ENCODE measurements around the gene WNT6.

WNT6 gene

GRCh38 chr2:218858671-218859555 is 692 bp upstream of the WNT6 start:
- DNase-seq, result no peak

- no peak for DNase-seq
Observed at GRCh38 chr2:218859988-218860831, 605 bp downstream of the WNT6 start.

GRCh38 chr2:218860950-218861381 is 1.4 kb downstream of the WNT6 start:
- no peak for DNase-seq

- no peak for DNase-seq
Observed at GRCh38 chr2:218861645-218862318, 2.2 kb downstream of the WNT6 start.

GRCh38 chr2:218863021-218863520 is 3.5 kb downstream of the WNT6 start:
- no peak for DNase-seq

GRCh38 chr2:218865396-218865795 is 5.8 kb downstream of the WNT6 start:
- DNase-seq, result no peak

- DNase-seq, result no peak
Observed at GRCh38 chr2:218865999-218866398, 6.4 kb downstream of the WNT6 start.

GRCh38 chr2:218867900-218868299 is 8.3 kb downstream of the WNT6 start:
- DNase-seq, result no peak

GRCh38 chr2:218869064-218869463 is 9.5 kb downstream of the WNT6 start:
- DNase-seq, result no peak

GRCh38 chr2:218870984-218871344 is 11.4 kb downstream of the WNT6 start:
- no peak for DNase-seq

GRCh38 chr2:218871345-218872302 is 12.0 kb downstream of the WNT6 start:
- DNase-seq, result no peak

- no peak for DNase-seq
Observed at GRCh38 chr2:218872645-218873358, 13.2 kb downstream of the WNT6 start.

GRCh38 chr2:218873359-218874194 is 14.0 kb downstream of the WNT6 start:
- no peak for DNase-seq

GRCh38 chr2:218875692-218876246 is 16.2 kb downstream of the WNT6 start:
- DNase-seq, result no peak

GRCh38 chr2:218876562-218877219 is 17.1 kb downstream of the WNT6 start:
- DNase-seq, result peak; percentile 68

GRCh38 chr2:218877331-218877730 is 17.7 kb downstream of the WNT6 start:
- no peak for DNase-seq

GRCh38 chr2:218877891-218878290 is 18.3 kb downstream of the WNT6 start:
- no peak for DNase-seq

GRCh38 chr2:218878486-218878885 is 18.9 kb downstream of the WNT6 start:
- DNase-seq, result no peak
